Measurements from ENCODE around the gene TMEM151B.
A peak's percentile ranks its signal among the peaks of the same experiment; 100 is the strongest.
"Not testable (repeated sequence)": the region's sequence is repeated elsewhere in the genome, so short reads cannot be mapped to it uniquely, and the experiment has no call there.

TMEM151B gene

GRCh38 chr6:44335631-44336030 lies 65.4 kb downstream of the TMEM151B start:
- H3K4me1 ChIP-seq (ENCODE audit: control insufficient read depth in 1 of 2, insufficient read depth in 2 of 2, low read length in 2 of 2): no peaks in the 10 kb centered on the region
- no peak overlapping the region for H3K27ac ChIP-seq (ENCODE audit: low read length)
- H3K9me3 ChIP-seq (ENCODE audit: control insufficient read depth in 1 of 2, low read length in 2 of 2): no peaks in the 10 kb centered on the region
- no peaks in the 10 kb centered on the region for H3K36me3 ChIP-seq (ENCODE audit: control insufficient read depth in 1 of 2, insufficient read depth in 2 of 2, low read length in 2 of 2)
- no peak overlapping the region for H3K4me3 ChIP-seq (ENCODE audit: low read depth in 1 of 2, low read length in 2 of 2)
- no peaks in the 10 kb centered on the region for H3K27me3 ChIP-seq (ENCODE audit: low read depth, low read length)

DNA sequence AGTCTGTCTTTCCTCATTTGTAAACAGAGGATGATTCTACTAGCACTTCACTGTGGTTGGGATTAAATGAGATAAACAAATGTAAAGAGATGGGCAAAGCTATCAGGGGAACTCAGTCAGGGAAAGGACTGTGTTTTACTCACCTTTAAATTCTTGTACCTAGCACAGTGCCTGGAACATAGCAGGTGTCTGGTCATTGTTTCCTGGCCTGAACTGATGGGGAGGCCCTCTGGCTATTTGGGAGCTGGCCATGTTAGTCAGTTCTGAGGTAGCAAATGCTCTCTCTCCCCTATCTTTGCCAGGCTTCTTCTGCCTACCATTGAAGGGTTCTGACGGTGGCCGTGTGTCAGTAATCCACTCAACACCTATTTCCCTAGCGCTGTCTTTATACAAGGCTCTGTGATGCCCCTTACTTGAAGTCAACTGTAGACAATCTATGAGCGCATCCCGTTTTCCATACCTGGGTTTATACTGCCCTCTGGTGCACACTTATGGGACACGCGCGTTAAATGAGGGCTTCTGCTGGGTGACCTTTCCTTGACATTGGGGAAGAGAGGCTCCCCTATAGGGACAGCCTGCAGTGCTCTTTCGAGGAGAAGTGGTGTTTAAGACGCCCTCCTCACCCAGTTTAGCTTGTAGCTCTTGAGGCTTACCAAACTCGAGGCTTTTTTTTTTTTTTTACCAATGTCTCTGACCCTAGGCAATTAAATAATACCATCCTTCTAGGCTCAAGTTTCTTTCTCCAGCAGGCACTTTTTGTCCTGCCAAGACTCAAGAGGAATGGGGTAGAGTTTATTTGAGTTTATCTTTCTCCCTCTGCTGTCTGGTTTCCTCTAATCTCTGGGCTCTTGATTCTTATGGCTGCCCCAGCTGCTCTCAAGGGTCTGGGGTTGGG lies 68.2 kb downstream of the TMEM151B start:
- H3K4me1 ChIP-seq (ENCODE audit: control insufficient read depth in 1 of 2, insufficient read depth in 2 of 2, low read length in 2 of 2): no peaks in the 10 kb centered on the region
- H3K4me3 ChIP-seq (ENCODE audit: low read depth in 1 of 2, low read length in 2 of 2): no peak overlapping the region
- H3K36me3 ChIP-seq (ENCODE audit: control insufficient read depth in 1 of 2, insufficient read depth in 2 of 2, low read length in 2 of 2): no peaks in the 10 kb centered on the region
- H3K27ac ChIP-seq (ENCODE audit: low read length): no peak overlapping the region
- no peaks in the 10 kb centered on the region for H3K9me3 ChIP-seq (ENCODE audit: control insufficient read depth in 1 of 2, low read length in 2 of 2)
- peaks cover under 1% of the 10 kb centered on the region for H3K27me3 ChIP-seq (ENCODE audit: low read depth, low read length)

DNA sequence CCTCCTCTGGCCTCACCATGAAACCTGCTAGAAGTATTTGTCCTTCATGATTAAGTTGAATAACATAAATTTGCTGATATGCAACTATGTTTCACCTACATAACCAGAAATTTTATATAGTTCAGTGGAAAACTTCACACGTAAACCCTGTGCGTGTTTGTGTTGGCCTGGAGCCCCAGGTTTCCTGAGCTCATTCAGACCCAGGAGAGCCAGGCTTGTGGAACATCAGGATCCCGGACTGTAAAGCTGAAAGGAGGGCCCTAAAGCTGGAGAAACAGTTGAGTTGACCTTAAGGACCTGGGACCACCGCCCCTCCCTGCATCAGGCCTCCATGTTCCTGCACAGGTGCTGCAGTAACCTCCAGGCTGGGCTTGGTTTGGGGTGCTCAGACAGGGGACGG lies 69.1 kb downstream of the TMEM151B start:
- Histone ChIP-seq H3K9me3 (ENCODE audit: control insufficient read depth in 1 of 2, low read length in 2 of 2) (no peaks in the 10 kb centered on the region), H3K27me3 (ENCODE audit: low read depth, low read length) (peaks cover 6% of the 10 kb centered on the region), H3K4me3 (ENCODE audit: low read depth in 1 of 2, low read length in 2 of 2) (no peak overlapping the region), H3K36me3 (ENCODE audit: control insufficient read depth in 1 of 2, insufficient read depth in 2 of 2, low read length in 2 of 2) (no peaks in the 10 kb centered on the region), H3K27ac (ENCODE audit: low read length) (no peak overlapping the region), H3K4me1 (ENCODE audit: control insufficient read depth in 1 of 2, insufficient read depth in 2 of 2, low read length in 2 of 2) (no peaks in the 10 kb centered on the region)

- no peaks in the 10 kb centered on the region for H3K4me1 ChIP-seq (ENCODE audit: control insufficient read depth in 1 of 2, insufficient read depth in 2 of 2, low read length in 2 of 2)
Observed at GRCh38 chr6:44339763-44340625, 69.7 kb downstream of the TMEM151B start.

DNA sequence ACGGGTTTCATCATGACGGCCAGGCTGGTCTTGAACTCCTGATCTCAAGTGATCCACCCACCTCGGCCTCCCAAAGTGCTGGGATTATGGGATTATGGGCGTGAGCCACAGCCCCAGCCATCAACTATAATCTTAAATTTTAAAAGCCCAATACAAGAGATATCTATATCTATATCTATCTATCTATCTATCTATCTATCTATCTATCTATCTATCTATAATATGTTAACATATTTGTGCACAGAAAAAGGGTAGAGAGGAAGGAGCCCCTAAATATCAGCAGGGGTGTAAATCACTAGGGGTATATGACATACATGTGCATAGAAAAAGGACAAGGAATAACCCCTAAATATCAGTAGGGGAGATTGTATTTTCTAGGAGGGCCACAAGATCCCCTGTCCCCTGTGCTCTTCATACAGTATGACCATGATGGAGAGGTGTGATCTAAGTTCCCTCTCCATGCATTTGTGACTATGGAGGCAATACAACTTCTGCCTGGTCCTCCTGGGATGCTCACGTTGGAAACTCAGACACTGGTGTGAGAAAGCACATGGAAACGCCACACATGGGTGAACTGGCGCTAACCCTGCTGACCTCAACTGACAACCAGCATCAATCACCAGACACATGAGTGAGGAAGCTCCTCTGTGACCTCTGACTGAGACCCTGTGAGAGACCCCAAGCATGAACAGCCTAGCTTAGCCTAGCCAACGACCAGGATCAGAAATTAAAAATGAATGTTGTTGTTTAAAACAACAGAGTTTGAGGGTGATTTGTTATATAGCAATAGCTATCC lies 71.0 kb downstream of the TMEM151B start:
- Histone ChIP-seq H3K4me1 (ENCODE audit: control insufficient read depth in 1 of 2, insufficient read depth in 2 of 2, low read length in 2 of 2) (no peaks in the 10 kb centered on the region), H3K27ac (ENCODE audit: low read length) (no peak overlapping the region), H3K27me3 (ENCODE audit: low read depth, low read length) (peaks cover 15% of the 10 kb centered on the region), H3K4me3 (ENCODE audit: low read depth in 1 of 2, low read length in 2 of 2) (no peak overlapping the region), H3K36me3 (ENCODE audit: control insufficient read depth in 1 of 2, insufficient read depth in 2 of 2, low read length in 2 of 2) (no peaks in the 10 kb centered on the region), H3K9me3 (ENCODE audit: control insufficient read depth in 1 of 2, low read length in 2 of 2) (no peaks in the 10 kb centered on the region)

More at GRCh38 chr6:44339763-44340625, 69.7 kb downstream of the TMEM151B start:
- Histone ChIP-seq H3K36me3 (ENCODE audit: control insufficient read depth in 1 of 2, insufficient read depth in 2 of 2, low read length in 2 of 2) (no peaks in the 10 kb centered on the region), H3K27me3 (ENCODE audit: low read depth, low read length) (peaks cover 9% of the 10 kb centered on the region), H3K9me3 (ENCODE audit: control insufficient read depth in 1 of 2, low read length in 2 of 2) (no peaks in the 10 kb centered on the region), H3K27ac (ENCODE audit: low read length) (no peak overlapping the region), H3K4me3 (ENCODE audit: low read depth in 1 of 2, low read length in 2 of 2) (no peak overlapping the region)

DNA sequence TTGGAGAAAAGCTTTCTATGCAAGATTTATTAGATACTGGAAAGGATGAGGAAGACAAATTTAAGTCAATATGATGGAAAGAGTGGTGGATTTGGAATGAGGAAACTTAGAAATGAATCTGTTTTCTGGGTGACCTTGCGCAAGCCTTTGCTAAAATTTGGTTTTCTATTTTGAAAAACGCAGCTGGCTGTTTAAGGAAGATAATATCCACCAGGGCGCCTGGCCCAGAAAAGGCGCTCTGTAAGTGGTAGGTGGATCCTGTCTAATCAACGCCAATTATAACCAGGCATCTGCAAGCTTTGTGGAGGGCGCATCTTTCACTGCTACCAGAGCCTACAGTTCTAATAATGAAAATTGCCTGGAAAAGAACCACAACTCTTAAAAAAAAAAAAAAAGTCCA lies 71.8 kb downstream of the TMEM151B start:
- Histone ChIP-seq H3K27me3 (ENCODE audit: low read depth, low read length) (peaks cover 15% of the 10 kb centered on the region), H3K4me3 (ENCODE audit: low read depth in 1 of 2, low read length in 2 of 2) (peak overlapping the region in 1 of 2 donors; percentile 27), H3K36me3 (ENCODE audit: control insufficient read depth in 1 of 2, insufficient read depth in 2 of 2, low read length in 2 of 2) (no peaks in the 10 kb centered on the region), H3K9me3 (ENCODE audit: control insufficient read depth in 1 of 2, low read length in 2 of 2) (no peaks in the 10 kb centered on the region), H3K4me1 (ENCODE audit: control insufficient read depth in 1 of 2, insufficient read depth in 2 of 2, low read length in 2 of 2) (no peaks in the 10 kb centered on the region), H3K27ac (ENCODE audit: low read length) (no peak overlapping the region)

- Histone ChIP-seq H3K27me3 (ENCODE audit: low read depth, low read length) (peaks cover 15% of the 10 kb centered on the region), H3K9me3 (ENCODE audit: control insufficient read depth in 1 of 2, low read length in 2 of 2) (no peaks in the 10 kb centered on the region), H3K36me3 (ENCODE audit: control insufficient read depth in 1 of 2, insufficient read depth in 2 of 2, low read length in 2 of 2) (no peaks in the 10 kb centered on the region), H3K4me3 (ENCODE audit: low read depth in 1 of 2, low read length in 2 of 2) (peak within 1 kb of the TSS in 1 of 2 donors; percentile 27), H3K4me1 (ENCODE audit: control insufficient read depth in 1 of 2, insufficient read depth in 2 of 2, low read length in 2 of 2) (no peaks in the 10 kb centered on the region), H3K27ac (ENCODE audit: low read length) (no peak within 1 kb of the TSS)
Observed at GRCh38 chr6:44342489-44342888, 72.2 kb downstream of the TMEM151B start, which contains the start of gene SPATS1. TSS of gene SPATS1 (plus strand) at chr6:44342650. CDS start at chr6:44343096, 446 bp downstream.

DNA sequence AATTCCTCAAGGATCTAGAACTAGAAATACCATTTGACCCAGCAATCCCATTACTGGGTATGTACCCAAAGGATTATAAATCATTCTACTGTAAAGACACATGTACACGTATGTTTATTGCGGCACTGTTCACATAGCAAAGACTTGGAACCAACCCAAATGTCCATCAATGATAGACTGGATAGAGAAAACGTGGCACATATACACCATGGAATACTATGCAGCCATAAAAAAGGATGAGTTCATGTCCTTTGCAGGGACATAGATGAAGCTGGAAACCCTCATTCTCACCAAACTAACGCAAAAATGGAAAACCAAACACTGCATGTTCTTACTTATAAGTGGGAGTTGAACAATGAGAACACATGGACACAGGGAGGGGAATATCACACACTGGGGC lies 76.6 kb downstream of the TMEM151B start:
- H3K36me3 ChIP-seq (ENCODE audit: control insufficient read depth in 1 of 2, insufficient read depth in 2 of 2, low read length in 2 of 2); H3K4me3 ChIP-seq (ENCODE audit: low read depth in 1 of 2, low read length in 2 of 2); H3K4me1 ChIP-seq (ENCODE audit: control insufficient read depth in 1 of 2, insufficient read depth in 2 of 2, low read length in 2 of 2); H3K27ac ChIP-seq (ENCODE audit: low read length); H3K9me3 ChIP-seq (ENCODE audit: control insufficient read depth in 1 of 2, low read length in 2 of 2): not testable (repeated sequence)
- H3K27me3 ChIP-seq (ENCODE audit: low read depth, low read length): peaks cover 15% of the 10 kb centered on the region

DNA sequence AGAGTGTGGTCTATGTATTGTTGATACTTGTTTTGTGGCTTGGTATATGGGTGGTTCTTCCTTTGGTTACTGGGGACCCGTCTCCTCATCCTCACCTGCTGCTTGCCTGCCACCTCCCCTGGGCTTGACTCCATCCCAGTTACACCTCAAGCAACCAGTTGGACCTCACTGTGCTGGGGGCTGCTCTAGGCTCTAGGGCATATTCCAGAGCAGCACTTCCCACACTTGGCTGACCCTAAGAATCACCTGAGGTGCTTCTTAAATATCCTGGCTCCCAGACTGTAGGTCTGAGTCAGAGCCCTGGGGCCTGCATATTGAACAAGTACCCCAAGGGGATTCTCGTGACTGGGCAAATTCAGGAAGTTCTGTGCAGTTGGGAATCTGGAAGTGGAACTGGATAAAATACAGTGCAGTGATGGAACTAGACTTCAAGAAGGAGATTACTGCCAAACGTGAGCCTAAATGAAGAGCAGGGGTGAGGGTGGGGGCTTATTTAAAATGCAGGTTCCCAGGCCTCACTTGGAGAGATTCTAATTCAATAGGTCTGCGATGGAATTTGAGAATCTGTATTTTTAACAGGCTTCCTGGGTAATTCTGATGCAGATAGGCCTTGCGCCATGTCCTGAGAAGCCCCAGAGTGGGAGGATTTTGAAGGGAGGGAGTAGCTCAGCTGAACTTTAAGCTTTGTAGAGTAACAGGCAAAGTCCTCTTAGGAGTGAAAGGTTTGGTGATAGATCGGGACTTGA lies 79.8 kb downstream of the TMEM151B start:
- peaks cover 5% of the 10 kb centered on the region for H3K27me3 ChIP-seq (ENCODE audit: low read depth, low read length)
- H3K36me3 ChIP-seq (ENCODE audit: control insufficient read depth in 1 of 2, insufficient read depth in 2 of 2, low read length in 2 of 2): no peaks in the 10 kb centered on the region
- H3K27ac ChIP-seq (ENCODE audit: low read length): no peak overlapping the region
- no peaks in the 10 kb centered on the region for H3K9me3 ChIP-seq (ENCODE audit: control insufficient read depth in 1 of 2, low read length in 2 of 2)
- H3K4me3 ChIP-seq (ENCODE audit: low read depth in 1 of 2, low read length in 2 of 2): no peak overlapping the region
- no peaks in the 10 kb centered on the region for H3K4me1 ChIP-seq (ENCODE audit: control insufficient read depth in 1 of 2, insufficient read depth in 2 of 2, low read length in 2 of 2)

GRCh38 chr6:44350650-44350994 lies 80.4 kb downstream of the TMEM151B start:
- not testable (repeated sequence) for H3K4me3 ChIP-seq (ENCODE audit: low read depth in 1 of 2, low read length in 2 of 2); H3K36me3 ChIP-seq (ENCODE audit: control insufficient read depth in 1 of 2, insufficient read depth in 2 of 2, low read length in 2 of 2); H3K27me3 ChIP-seq (ENCODE audit: low read depth, low read length); H3K9me3 ChIP-seq (ENCODE audit: control insufficient read depth in 1 of 2, low read length in 2 of 2); H3K4me1 ChIP-seq (ENCODE audit: control insufficient read depth in 1 of 2, insufficient read depth in 2 of 2, low read length in 2 of 2); H3K27ac ChIP-seq (ENCODE audit: low read length)

All from muscle layer of duodenum (tissue), 2 donors.